Measurements from ENCODE around the gene KBTBD3.
"Not testable (repeated sequence)": the region's sequence is repeated elsewhere in the genome, so short reads cannot be mapped to it uniquely, and the experiment has no call there.

KBTBD3 gene

DNA sequence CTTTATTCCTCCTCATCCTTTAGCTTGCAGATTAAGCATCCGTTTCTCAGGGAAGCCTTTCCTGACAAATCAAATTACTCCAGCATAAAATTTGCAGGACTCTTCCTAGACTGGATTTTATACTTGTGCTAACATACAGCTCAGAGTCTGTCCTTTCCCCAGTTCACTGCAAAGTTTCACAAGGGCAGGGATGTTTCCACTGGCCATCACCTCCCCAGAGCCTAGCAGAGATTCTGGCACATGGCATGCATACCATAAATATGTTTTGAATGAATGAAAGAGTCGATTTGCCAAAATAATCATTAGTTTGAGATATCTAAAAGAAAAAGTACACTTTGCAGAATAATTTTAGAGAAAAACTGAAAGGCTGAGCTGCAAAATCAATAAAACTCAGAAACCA, 65.7 kb downstream of the KBTBD3 start:
- DNase-seq (ENCODE audit: low spot score): no peak

DNA sequence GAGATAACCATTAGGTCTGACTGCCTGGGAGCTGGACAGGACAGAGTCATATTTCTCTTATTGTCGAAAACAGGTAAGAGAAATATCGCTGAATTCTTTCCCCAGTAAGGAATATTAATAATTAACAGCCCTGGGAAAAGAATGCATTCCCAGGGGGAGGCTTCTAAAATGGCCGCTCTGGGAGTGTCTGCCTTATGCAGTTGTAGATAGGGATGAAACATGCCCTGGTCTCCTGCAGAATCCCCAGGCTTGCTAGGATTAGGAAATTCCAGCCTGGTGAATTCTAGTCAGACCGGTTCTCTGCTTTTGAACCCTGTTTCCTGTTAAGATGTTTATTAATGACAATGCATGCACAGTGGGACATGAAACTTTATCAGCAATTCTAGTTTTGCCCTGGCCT, 74.1 kb downstream of the KBTBD3 start:
- not testable (repeated sequence) for DNase-seq (ENCODE audit: low spot score)

GRCh38 chr11:106001304-106002012, 75.7 kb downstream of the KBTBD3 start:
- no peak for DNase-seq (ENCODE audit: low spot score)
